GM15510 (cell line): ENCODE measurements around the gene OR2L5.

Source experiments
- POLR2A ChIP-seq: IDR thresholded peaks from 3 replicates; pipeline ENCODE4 v1.6.1; 2011; ENCODE audit warnings: borderline replicate concordance; ENCODE audit not compliant: insufficient read length; ENCODE audit errors: extremely low read depth

Gene OR2L5

GRCh38 chr1:248013229-248013710 lies at the start of gene OR2L5:
Gene OR2L5 (plus strand): TSS chr1:248013660. CDS start chr1:248021948, 8,288 bp downstream.
- TF ChIP-seq POLR2A = no peak

GRCh38 chr1:247964933-247965332 lies 48.5 kb upstream of the OR2L5 start, which contains the start of gene OR2AK2:
Gene OR2AK2 (plus strand): TSS chr1:247965233. CDS start chr1:247965377, 144 bp downstream.
- no peak for TF ChIP-seq POLR2A

GRCh38 chr1:247966532-247967204 lies 46.8 kb upstream of the OR2L5 start:
- no peak for TF ChIP-seq POLR2A

- no peak for TF ChIP-seq POLR2A
These were observed 20.5 kb upstream of the OR2L5 start for GRCh38 chr1:247992986-247993385.

- TF ChIP-seq POLR2A = no peak
These were observed 14.6 kb upstream of the OR2L5 start for GRCh38 chr1:247998811-247999210.

GRCh38 chr1:248000169-248000568 lies 13.3 kb upstream of the OR2L5 start:
- no peak for TF ChIP-seq POLR2A

GRCh38 chr1:248007778-248008177 lies 5.7 kb upstream of the OR2L5 start:
- no peak for TF ChIP-seq POLR2A

- TF ChIP-seq POLR2A = no peak
These were observed 3.8 kb upstream of the OR2L5 start for GRCh38 chr1:248009681-248010080.

- TF ChIP-seq POLR2A = no peak
These were observed 2.3 kb downstream of the OR2L5 start for GRCh38 chr1:248015803-248016202.

- TF ChIP-seq POLR2A = no peak
These were observed 16.3 kb downstream of the OR2L5 start, which contains the start of gene OR2L2 for GRCh38 chr1:248029770-248030169. Gene OR2L2 (plus strand): TSS chr1:248030070. CDS start chr1:248038268, 8,198 bp downstream.

- TF ChIP-seq POLR2A = no peak
These were observed 31.7 kb downstream of the OR2L5 start for GRCh38 chr1:248045209-248045608.

GRCh38 chr1:248046536-248046935 lies 33.1 kb downstream of the OR2L5 start, which contains the start of gene OR2L3:
Gene OR2L3 (plus strand): TSS chr1:248046836. CDS start chr1:248060682, 13,846 bp downstream.
- TF ChIP-seq POLR2A = no peak

- TF ChIP-seq POLR2A = no peak
These were observed 33.5 kb downstream of the OR2L5 start for GRCh38 chr1:248047008-248047407.

- TF ChIP-seq POLR2A = no peak
These were observed 41.2 kb downstream of the OR2L5 start for GRCh38 chr1:248054671-248055070.

GRCh38 chr1:248055261-248055660 lies 41.8 kb downstream of the OR2L5 start:
- no peak for TF ChIP-seq POLR2A

GRCh38 chr1:248065071-248065470 lies 51.6 kb downstream of the OR2L5 start:
- no peak for TF ChIP-seq POLR2A
